WTC11 (cell line): ENCODE data around the gene CBLB. TPM values are rescaled to one million over a fixed set of nuclear protein-coding genes. Genes with fewer than 3 reads are reported as not detected.

Experiments used
- ATAC-seq: fragments of 200-7000 bp; cut with Tn5 transposase; 2 replicates; pipeline ENCODE4 v1.10.0; 2021; ENCODE audit warnings: mild to moderate bottlenecking, moderate library complexity
- CTCF ChIA-PET: fragments of 300-600 bp; sonication (Branson Sonifier 250); formaldehyde crosslinking; loops from one replicate; lab custom pipeline; 2021; ENCODE audit warnings: antibody characterized with exemption; lab: Charles Lee
- POLR2A ChIA-PET: fragments of 350-600 bp; sonication (Branson Sonifier 250); formaldehyde crosslinking; loops from one replicate; lab custom pipeline; 2021; ENCODE audit warnings: antibody characterized with exemption; lab: Charles Lee
- DNase-seq: peaks from one replicate; pipeline ENCODE4 v3.0.0; 2021; ENCODE audit warnings: low spot score
- H3K27ac Mint-ChIP-seq: 2 replicates; pipeline ENCODE4 v1.8.0; 2021; ENCODE audit warnings: mixed read lengths
- H3K27me3 Mint-ChIP-seq: 2 replicates; pipeline ENCODE4 v1.8.0; 2021; ENCODE audit warnings: low read depth, mild to moderate bottlenecking, moderate library complexity, mixed read lengths
- H3K36me3 Mint-ChIP-seq: 2 replicates; pipeline ENCODE4 v1.8.0; 2021; ENCODE audit warnings: mixed read lengths
- H3K4me1 Mint-ChIP-seq: 2 replicates; pipeline ENCODE4 v1.8.0; 2022; ENCODE audit warnings: mixed read lengths
- H3K4me3 Mint-ChIP-seq: 2 replicates; pipeline ENCODE4 v1.8.0; 2021; ENCODE audit warnings: mild to moderate bottlenecking, moderate library complexity, mixed read lengths
- H3K9me3 Mint-ChIP-seq: 2 replicates; pipeline ENCODE4 v1.8.0; 2021; ENCODE audit warnings: mixed read lengths
- ATF2 ChIP-seq: sonication (generic); formaldehyde crosslinking; IDR thresholded peaks from 2 replicates; pipeline ENCODE4 v1.8.1; 2022; ENCODE audit warnings: low read depth, missing genetic modification reagents, borderline replicate concordance
- ATF3 ChIP-seq: sonication (generic); formaldehyde crosslinking; conservative IDR thresholded peaks from 2 replicates; pipeline ENCODE4 v1.8.1; 2022; ENCODE audit warnings: mild to moderate bottlenecking, missing genetic modification reagents
- ATF6 ChIP-seq: sonication (generic); formaldehyde crosslinking; IDR thresholded peaks from 2 replicates; pipeline ENCODE4 v1.8.1; 2023; ENCODE audit warnings: mild to moderate bottlenecking, missing genetic modification reagents
- CREM ChIP-seq: sonication (generic); formaldehyde crosslinking; IDR thresholded peaks from 2 replicates; pipeline ENCODE4 v1.8.1; 2022; ENCODE audit warnings: mild to moderate bottlenecking, missing genetic modification reagents, moderate library complexity
- CTCF ChIP-seq: fragments of 200-600 bp; IDR thresholded peaks from 2 replicates; pipeline ENCODE4 v1.8.0; 2022; ENCODE audit warnings: antibody characterized with exemption
- E2F4 ChIP-seq: sonication (generic); formaldehyde crosslinking; IDR thresholded peaks from 2 replicates; pipeline ENCODE4 v1.8.1; 2022; ENCODE audit warnings: low read depth, mild to moderate bottlenecking, moderate library complexity, missing genetic modification reagents, borderline replicate concordance
- FOXP4 ChIP-seq: sonication (generic); formaldehyde crosslinking; IDR thresholded peaks from 2 replicates; pipeline ENCODE4 v1.8.0; 2022; ENCODE audit warnings: mild to moderate bottlenecking, missing genetic modification reagents
- HMGXB4 ChIP-seq: sonication (generic); formaldehyde crosslinking; IDR thresholded peaks from 2 replicates; pipeline ENCODE4 v1.8.1; 2023; ENCODE audit warnings: mild to moderate bottlenecking, moderate library complexity, missing genetic modification reagents
- NFATC4 ChIP-seq: fragments of 250-450 bp; sonication (Bioruptor Pico); IDR thresholded peaks from 2 replicates; pipeline ENCODE4 v1.9.0; 2021; ENCODE audit warnings: mild to moderate bottlenecking
- ZNF138 ChIP-seq: sonication (generic); formaldehyde crosslinking; conservative IDR thresholded peaks from 2 replicates; pipeline ENCODE4 v1.8.1; 2022; ENCODE audit warnings: mild to moderate bottlenecking, moderate library complexity, missing genetic modification reagents
- ZNF281 ChIP-seq: sonication (generic); formaldehyde crosslinking; IDR thresholded peaks from 2 replicates; pipeline ENCODE4 v1.8.0; 2023; ENCODE audit warnings: mild to moderate bottlenecking, missing genetic modification reagents
- ZNF317 ChIP-seq: sonication (generic); formaldehyde crosslinking; IDR thresholded peaks from 2 replicates; pipeline ENCODE4 v1.8.1; 2023; ENCODE audit warnings: low read depth, mild to moderate bottlenecking, moderate library complexity, missing genetic modification reagents, borderline replicate concordance
- ZNF425 ChIP-seq: fragments of 250-450 bp; sonication (Bioruptor Pico); conservative IDR thresholded peaks from 2 replicates; pipeline ENCODE4 v1.9.0; 2021; ENCODE audit warnings: mild to moderate bottlenecking
- ZNF512 ChIP-seq: sonication (generic); formaldehyde crosslinking; IDR thresholded peaks from 2 replicates; pipeline ENCODE4 v1.8.1; 2022; ENCODE audit warnings: missing genetic modification reagents, borderline replicate concordance
- total RNA-seq: library from RNA; stranded (reverse); gene quantifications from 3 replicates; pipeline ENCODE4 v1.2.3, GENCODE V29; 2021

Gene CBLB
- total RNA-seq, 1 experiment from 2014 or later, result 19.8 TPM

GRCh38 chr3:105868431-105868741 is 426 bp downstream of the CBLB start (continued):
- TF ChIP-seq ZNF281 (CRISPR knock-in tag) (no peak), FOXP4 (CRISPR knock-in tag) (peak; percentile 68), ATF2 (no peak)

- Mint-ChIP-seq H3K4me1 (peaks cover 28% of the 10 kb centered on the region), H3K27me3 (no peaks in the 10 kb centered on the region), H3K9me3 (no peaks in the 10 kb centered on the region), H3K36me3 (peaks cover 9% of the 10 kb centered on the region), H3K27ac (peak overlapping the region; percentile 36; the same call in 1 of the 2 replicates), H3K4me3 (peak overlapping the region; percentile 100)
- ChIA-PET CTCF (interaction anchor here (1.0 kb wide), 1 partner anchor 10 kb away, joined by 3 read pairs; no protein-coding TSS in a partner anchor), POLR2A (no interaction called here)
- ATAC-seq, result no peak
- no peak for DNase-seq
- TF ChIP-seq NFATC4 (CRISPR knock-in tag) (no peak), CTCF (no peak), ZNF512 (no peak), ATF6 (CRISPR knock-in tag) (no peak), ZNF138 (no peak), CREM (CRISPR knock-in tag) (no peak), ZNF425 (CRISPR knock-in tag) (no peak), E2F4 (CRISPR knock-in tag) (no peak), HMGXB4 (CRISPR knock-in tag) (no peak), ATF3 (CRISPR knock-in tag) (no peak), ZNF317 (CRISPR knock-in tag) (no peak)
Measured at GRCh38 chr3:105867712-105868430, 941 bp downstream of the CBLB start.
